Measurements from ENCODE around the gene SLC12A8. TPM values are rescaled to one million over a fixed set of nuclear protein-coding genes. Genes with fewer than 3 reads are reported as not detected.

The SLC12A8 gene
- total and polyA plus RNA-seq, 2 of the 13 experiments (the other 11 are each of a cell fraction or from before 2014, with no cell fraction given) = 0.44 to 0.71 TPM

DNA sequence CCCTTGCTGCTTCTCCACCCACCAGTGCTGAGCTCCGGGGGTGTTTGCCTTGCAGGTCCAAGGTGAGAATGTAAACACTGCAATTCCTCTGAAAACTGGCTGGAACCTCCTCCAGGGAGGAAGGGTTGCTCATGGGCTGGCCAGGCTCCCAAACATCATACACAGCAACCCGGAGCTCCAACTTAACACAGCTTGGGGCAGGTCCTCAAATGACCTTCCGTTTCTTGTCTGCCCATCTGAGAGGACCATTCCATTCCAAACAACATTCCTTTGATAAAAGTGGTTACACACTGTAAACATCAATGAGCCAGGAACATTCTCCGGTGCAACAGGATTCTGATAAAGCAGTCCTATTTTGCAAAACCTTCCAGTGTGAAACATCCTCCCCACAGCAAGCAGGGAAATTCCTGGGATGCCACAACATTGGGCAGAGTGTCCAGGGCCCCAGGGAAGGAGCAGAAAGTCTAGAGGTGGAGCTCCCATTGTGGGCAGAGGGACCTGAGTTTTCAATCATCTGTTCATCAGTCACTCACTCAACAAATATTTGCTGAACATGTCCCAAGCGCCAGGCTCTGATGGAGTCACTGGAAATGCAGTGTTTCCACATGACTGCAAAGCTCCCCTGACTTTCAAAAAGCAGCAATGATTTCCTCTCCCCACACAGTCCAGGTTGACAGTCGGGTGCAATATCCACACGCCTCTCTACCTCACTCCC, 149.5 kb downstream of the SLC12A8 start (continued):
- TF ChIP-seq ELF3 (CRISPR knock-in tag; IDR thresholded peaks at IDR 0.05) = peak; percentile 56
- no peak for TF ChIP-seq ARID2 (CRISPR knock-in tag; IDR thresholded peaks at IDR 0.05; ENCODE audit: borderline replicate concordance)
- no peak; the same call in 1 of the 2 replicates for TF ChIP-seq SMC3 (IDR thresholded peaks at IDR 0.05; ENCODE audit: low read length)
- no peak for TF ChIP-seq ZNF354B (CRISPR knock-in tag; IDR thresholded peaks at IDR 0.05)
- TF ChIP-seq TAF15 (IDR thresholded peaks at IDR 0.05; ENCODE audit: low read depth, low read length, poor library complexity, severe bottlenecking) = no peak
- no peak for TF ChIP-seq HOXA5 (CRISPR knock-in tag; IDR thresholded peaks at IDR 0.05)
- peak; percentile 39; the same call in 1 of the 2 replicates for TF ChIP-seq TGIF2 (CRISPR knock-in tag; IDR thresholded peaks at IDR 0.05)
- peak; percentile 73 for TF ChIP-seq NR2F6 (IDR thresholded peaks at IDR 0.05)
- TF ChIP-seq NR2F6 (CRISPR knock-in tag; IDR thresholded peaks at IDR 0.05) = peak; percentile 69
- no peak for TF ChIP-seq SOX6 (IDR thresholded peaks at IDR 0.05)
- TF ChIP-seq SOX6 (CRISPR knock-in tag; IDR thresholded peaks at IDR 0.05) = peak; percentile 95
- TF ChIP-seq NFIC (IDR thresholded peaks at IDR 0.05; ENCODE audit: low read length) = peak; percentile 68
- TF ChIP-seq, protein P1, sequence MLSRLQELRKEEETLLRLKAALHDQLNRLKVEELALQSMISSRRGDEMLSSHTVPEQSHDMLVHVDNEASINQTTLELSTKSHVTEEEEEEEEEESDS (CRISPR knock-in tag; IDR thresholded peaks at IDR 0.05; ENCODE audit: borderline replicate concordance) = no peak
- TF ChIP-seq ZNF703 (CRISPR knock-in tag; IDR thresholded peaks at IDR 0.05; ENCODE audit: borderline replicate concordance) = peak; percentile 51; the same call in 1 of the 2 replicates
- peak; percentile 39; the same call in 1 of the 2 replicates for TF ChIP-seq NAIF1 (CRISPR knock-in tag; IDR thresholded peaks at IDR 0.05; ENCODE audit: borderline replicate concordance)
- TF ChIP-seq RFX5 (IDR thresholded peaks at IDR 0.05; ENCODE audit: low read depth, low read length) = no peak
- TF ChIP-seq SNAPC2 (CRISPR knock-in tag; IDR thresholded peaks at IDR 0.05) = no peak
- peak; percentile 47; the same call in 1 of the 2 replicates for TF ChIP-seq HNF1A (IDR thresholded peaks at IDR 0.05; ENCODE audit: low read depth)
- TF ChIP-seq HNF1A (CRISPR knock-in tag; IDR thresholded peaks at IDR 0.05; ENCODE audit: borderline replicate concordance) = no peak
- peak; percentile 70 for TF ChIP-seq ZGPAT (CRISPR knock-in tag; IDR thresholded peaks at IDR 0.05)
- no peak for TF ChIP-seq ZNF572 (CRISPR knock-in tag; IDR thresholded peaks at IDR 0.05)
- TF ChIP-seq ZNF431 (CRISPR knock-in tag; IDR thresholded peaks at IDR 0.05; ENCODE audit: borderline replicate concordance, low read depth) = 0 out of 2 replicates have a peak, but pooled peaks have one; percentile 56
- TF ChIP-seq, protein P2, sequence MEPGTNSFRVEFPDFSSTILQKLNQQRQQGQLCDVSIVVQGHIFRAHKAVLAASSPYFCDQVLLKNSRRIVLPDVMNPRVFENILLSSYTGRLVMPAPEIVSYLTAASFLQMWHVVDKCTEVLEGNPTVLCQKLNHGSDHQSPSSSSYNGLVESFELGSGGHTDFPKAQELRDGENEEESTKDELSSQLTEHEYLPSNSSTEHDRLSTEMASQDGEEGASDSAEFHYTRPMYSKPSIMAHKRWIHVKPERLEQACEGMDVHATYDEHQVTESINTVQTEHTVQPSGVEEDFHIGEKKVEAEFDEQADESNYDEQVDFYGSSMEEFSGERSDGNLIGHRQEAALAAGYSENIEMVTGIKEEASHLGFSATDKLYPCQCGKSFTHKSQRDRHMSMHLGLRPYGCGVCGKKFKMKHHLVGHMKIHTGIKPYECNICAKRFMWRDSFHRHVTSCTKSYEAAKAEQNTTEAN (CRISPR knock-in tag; conservative IDR thresholded peaks at IDR 0.05) = 0 out of 2 replicates have a peak, but pooled peaks have one; percentile 22
- TF ChIP-seq RXRA (CRISPR knock-in tag; IDR thresholded peaks at IDR 0.05) = peak; percentile 98
- no peak for TF ChIP-seq ATRX (CRISPR knock-in tag; IDR thresholded peaks at IDR 0.05; ENCODE audit: borderline replicate concordance)
- peak; percentile 81 for TF ChIP-seq ZNF263 (CRISPR knock-in tag; IDR thresholded peaks at IDR 0.05)

All from HepG2 (cell line).